ENCODE measurements around the gene ZMYND8.
"Not testable (repeated sequence)": the region's sequence is repeated elsewhere in the genome, so short reads cannot be mapped to it uniquely, and the experiment has no call there.

The ZMYND8 gene

DNA sequence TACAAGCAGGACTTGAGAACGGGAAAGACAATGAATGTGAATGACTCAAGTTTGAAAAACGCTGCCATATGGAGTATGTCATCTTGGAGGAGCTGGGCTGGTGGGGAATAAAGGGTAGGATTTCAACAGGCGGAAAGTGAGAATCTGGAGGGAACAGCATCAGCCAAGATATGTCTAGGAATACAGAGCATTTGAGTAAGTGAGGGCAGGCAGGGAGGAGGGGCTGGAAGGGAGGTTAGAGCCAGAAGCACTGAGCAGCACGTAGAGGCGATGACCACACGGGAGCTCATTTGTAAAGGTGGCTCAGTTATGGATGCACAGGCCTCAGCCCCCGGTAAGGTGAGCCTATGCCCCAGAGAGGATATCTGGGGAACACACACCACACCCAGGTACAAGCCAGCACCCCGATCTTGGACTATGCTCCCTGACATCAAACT lies 115.1 kb downstream of the ZMYND8 start:
- DNase-seq = no peak

DNA sequence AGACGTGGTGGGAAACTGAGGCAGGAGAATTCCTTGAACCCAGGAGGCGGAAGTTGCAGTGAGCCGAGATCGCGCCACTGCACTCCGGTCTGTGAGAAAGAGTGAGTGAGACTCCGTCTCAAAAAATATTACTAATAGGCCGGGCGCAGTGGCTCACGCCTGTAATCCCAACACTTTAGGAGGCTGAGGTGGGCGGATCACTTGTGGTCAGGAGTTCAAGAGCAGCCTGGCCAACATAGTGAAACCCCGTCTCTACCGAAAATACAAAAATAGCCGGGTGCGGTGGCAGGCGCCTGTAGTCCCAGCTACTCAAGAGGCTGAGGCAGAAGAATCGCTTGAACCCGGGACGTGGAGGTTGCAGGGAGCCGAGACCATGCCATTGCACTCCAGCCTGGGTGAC lies 116.4 kb downstream of the ZMYND8 start:
- DNase-seq = not testable (repeated sequence)

DNA sequence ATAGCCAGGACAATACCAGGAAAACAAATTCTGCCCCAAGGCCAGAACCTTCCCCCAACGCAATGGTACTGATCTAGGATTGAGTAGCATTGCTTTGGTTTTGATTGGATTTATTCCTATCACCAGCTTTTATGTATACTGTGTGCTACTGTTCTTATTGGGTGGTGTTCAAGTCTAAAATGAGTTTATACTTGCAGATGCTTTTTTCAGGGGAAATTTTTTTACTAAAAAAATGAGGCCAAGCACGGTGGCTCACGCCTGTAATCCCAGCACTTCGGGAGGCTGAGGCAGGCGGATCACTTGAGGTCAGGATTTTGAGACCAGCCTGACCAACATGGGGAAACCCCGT lies 116.8 kb downstream of the ZMYND8 start:
- no peak for DNase-seq

DNA sequence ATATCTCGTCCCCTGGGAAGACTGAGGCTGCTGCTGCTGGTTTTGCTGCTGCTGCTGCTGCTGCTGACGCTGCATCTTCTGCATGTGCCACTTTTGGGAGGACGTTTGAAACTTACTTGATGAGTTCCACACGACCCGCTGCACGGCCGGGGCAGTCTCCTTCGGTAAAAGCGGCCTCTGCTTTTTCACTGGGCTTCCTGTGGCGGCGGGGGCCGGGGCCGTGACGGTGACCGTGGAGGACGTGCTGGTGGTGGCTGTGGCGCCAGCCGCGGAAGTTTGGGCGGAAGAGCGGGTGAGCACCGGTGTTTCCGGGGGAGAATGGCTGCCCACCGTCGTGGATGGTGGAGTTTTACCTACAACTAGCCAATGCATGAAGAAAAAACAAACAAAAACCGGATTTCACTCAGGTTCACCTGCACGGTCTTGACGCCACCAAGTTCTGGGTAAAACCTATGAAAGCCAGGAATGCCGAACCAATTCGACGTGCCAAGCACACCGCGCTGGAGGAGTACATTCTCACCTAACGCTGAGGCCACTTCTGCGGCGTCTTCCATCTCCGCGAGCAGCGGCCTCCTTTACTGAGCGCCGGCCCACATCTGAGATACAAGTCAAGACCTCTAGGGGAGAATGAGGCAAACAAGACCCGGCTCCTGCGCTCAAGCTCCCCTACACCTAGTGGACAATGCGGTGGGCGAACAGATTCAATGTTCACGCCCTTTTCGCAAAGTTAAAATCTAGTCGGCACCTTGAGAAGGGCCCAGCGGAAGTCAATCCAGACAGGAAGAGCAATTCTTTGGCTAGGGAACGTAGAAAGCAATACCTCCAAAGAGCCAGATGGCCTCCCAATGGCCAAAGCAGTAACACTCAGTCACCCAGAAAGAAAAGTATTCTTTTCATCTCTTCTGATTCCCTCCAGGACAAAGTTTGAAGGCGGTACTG lies 117.5 kb downstream of the ZMYND8 start:
- no peak for DNase-seq

DNA sequence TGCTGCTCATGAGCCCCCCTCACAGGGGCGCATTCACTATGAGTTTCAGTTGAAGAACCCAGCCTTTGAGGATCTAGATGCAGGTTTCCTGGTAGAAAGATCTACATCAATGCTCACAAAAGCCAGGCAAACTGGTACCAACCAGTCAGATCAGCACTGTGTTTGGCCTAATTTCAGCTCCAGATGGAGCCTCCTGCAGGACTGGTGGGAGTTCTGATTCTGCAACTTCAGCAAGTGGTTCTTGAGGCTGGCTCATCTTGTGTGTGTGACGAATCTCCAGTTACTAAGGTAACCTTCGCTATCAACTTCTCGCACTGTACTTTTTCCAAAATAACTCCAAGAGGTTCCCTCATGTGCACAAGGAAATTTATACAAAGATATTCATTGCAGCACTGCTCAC lies 118.8 kb downstream of the ZMYND8 start:
- no peak for DNase-seq

DNA sequence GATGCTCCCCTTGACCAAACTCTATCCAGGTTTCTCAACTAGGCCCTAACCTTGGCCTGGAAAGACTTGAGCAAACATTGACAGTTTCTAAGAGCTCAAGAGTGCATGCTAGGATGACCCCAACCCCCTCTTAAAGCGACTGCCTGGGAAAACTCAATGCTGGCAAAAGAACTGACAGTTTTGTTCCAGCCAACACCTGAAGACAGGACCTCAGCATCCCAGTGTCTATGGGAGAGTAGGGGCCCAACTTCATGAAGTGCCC lies 119.9 kb downstream of the ZMYND8 start:
- no peak for DNase-seq

DNA sequence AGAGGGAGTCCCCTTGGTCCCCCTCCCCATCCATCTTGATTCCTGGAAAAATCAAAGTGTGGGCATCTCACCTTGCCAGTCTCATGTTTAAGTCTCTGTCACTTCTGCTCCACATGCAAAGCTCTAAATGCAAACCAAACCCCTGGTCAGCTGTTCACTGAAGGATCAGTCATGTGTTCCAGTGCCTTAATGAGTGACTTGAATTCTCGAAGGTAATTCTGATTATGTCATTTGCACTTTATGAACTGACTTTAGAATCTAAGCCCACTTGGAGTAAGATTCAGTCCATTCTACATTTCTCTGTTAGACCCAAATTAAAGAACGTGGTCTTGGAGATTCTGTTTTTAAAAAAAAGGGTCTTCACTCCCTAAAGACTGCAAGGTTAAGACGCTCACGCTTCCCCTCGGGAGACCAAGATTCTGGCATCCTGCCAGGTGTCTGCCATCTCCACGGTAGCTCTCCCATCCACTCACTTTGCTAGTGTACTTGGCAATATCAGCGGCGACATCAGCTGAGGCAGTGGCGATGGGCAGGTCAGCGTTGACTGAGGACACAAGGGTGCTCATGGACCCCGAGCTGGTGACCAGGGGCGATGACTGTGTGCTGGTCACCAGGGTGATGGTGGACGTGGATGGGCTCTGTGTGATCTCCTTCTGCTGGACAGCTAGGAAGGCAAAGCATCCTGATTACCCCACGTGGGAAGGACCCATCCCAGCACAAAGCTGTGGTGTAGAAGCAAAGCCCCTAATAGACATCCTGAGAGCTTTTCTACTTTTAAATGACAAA lies 120.5 kb downstream of the ZMYND8 start:
- DNase-seq = no peak

DNA sequence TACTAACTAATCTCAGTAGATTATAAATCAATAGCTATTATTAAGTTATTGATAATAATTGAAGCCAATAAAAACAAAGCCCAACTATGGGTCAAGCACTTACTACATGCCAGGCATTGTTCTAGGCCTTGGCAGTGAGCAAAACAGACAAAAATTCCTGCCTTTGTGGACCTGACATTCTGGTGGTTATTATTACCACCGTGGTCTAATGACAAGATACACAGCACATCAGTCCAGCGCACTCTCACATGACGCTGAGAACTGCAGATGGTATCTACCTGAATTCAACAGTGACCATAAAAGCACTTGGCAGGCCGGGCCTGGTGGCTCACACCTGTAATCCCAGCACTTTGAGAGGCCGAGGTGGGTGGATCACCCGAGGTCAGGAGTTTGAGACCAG lies 121.4 kb downstream of the ZMYND8 start:
- DNase-seq = no peak

DNA sequence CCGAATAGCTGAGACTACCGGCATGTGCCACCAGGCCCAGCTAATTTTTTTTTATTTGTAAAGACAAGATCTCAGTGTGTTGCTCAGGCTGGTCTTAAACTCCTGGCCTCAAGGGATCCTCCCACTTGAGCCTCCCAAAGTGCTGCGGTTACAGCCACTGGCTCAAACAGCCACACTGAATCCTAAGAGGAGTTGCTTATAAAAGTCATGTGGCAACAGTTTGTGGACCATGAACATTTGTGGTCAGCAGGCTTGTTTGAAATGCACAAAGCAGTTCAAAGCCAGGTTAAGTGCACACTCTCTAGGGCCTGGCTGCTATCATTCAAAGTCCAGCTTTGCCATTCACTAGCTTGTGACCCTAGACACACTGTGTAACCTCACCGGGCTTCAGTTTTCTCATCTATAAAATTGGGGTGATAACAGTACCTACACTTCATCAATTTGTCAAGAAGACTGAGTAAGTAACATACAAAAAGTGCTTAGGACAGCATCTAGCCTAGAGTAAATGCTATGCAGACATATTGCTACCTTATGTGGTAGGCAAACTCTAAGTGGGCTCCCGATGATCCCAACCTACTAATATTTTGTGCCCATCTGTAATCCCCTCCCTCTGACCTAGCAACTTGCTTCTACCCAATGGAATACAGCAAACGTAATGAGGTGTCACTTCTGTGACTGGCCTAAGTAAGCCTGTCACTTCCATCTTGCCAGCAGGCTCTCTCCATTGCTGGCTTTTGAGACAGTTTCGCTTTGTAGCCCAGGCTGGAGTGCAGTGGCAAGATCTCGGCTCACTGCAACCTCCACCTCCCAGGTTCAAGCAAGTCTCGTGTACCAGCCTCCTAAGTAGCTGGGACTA lies 122.9 kb downstream of the ZMYND8 start:
- no peak for DNase-seq

DNA sequence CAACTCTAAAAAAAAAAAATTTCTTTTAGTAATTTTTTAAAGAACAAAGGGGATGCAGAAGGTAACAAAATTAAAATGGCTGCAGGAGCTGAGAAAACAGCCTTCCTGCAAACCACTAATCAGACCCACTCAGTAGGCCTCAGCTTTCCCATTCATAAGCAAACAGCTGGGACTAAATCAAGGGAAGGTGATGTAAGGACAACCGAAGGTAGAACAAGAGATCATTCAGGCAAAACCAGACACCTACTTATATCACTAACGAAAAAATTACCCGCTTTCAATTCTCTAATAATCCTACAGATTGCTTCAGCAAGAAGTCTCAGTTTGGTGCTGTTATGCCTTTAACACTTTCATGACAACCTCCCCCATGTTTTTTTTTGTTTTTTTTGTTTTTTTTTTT lies 124.0 kb downstream of the ZMYND8 start:
- DNase-seq = no peak

DNA sequence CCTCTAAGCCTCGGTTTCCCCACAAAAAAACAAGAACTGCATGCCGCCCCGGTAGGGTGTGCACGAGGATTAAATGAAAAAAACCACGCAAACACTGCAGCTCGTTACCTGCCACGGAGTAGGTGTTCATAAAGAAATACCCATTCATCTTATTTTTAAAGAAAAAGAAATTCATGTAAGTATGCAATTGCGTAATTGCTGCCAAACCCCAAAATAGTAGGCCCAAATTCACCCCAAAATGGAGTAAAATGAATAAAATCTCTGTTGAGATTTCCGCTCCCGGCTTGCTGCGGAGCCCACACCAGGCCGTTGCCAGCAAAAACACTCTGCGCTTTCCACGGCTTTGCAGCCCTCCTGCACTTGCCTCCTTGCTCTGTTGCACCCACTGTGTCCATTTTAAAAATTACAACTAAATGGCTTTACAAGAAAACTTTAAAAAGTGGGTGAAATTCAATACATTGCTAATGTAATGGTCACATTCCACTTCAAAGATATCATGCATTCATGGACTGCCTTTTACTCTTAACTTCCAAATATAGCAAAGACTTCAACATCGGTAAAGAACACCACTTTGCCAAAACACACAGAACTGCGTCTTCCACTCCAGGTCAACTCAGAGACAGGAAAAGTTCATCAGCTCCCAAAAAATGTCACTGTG lies 125.0 kb downstream of the ZMYND8 start:
- DNase-seq = no peak

DNA sequence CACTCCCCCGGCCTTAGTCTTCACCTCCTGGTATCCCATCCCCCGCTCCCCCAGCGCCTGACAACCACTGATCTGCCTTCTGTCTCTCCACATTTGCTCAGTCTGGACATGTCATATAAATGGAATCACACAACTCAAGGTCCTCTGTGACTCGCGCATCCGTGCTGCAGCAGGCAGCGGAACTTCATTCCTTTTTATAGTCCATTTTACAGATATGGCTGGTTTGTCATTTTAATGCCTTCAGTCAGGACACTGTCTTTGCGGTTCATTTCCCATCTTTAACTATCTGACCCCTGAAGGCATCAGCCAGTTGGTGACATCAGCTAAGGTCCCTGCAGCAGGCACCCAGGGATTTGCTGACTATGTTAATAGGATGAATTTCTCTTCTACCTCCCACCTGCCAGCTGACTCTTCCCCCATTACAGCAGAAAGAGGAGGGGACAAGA lies 125.7 kb downstream of the ZMYND8 start:
- DNase-seq = no peak

DNA sequence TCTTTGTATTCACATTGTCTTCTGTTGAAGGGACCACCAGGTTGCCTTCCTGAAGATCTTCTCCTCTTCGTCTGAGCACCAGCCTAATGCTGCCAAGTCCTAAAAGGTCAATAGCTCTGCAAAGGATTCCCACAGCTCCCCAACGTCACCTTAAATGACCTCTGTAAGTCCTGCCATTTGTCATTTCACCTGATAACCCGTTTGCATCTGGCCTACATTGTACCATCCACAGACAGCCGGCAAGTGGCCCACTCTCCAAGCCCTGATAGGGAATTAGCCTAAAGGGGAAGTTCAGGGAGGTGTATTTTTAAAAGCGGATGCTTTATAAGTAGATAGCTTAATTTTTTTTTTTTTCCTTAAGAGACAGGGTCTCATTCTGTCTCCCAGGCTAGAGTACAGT lies 127.8 kb downstream of the ZMYND8 start:
- DNase-seq = no peak

DNA sequence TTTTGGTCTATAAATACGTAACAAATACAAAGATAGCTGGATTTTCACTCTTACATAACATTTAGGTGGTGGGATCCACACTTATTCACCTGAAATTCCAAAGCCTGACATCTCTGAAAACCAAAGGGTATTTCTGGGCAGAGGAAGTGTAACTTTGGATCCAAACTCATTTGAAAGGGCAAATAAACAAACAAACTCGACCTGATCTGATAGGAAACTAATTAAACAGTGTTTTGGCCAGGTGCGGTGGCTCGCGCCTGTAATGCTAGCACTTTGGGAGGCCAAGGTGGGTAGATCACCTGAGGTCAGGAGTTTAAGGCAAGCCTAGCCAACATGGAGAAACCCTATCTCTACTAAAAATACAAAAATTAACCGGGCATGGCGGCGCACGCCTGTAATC lies 128.9 kb downstream of the ZMYND8 start:
- no peak for DNase-seq

DNA sequence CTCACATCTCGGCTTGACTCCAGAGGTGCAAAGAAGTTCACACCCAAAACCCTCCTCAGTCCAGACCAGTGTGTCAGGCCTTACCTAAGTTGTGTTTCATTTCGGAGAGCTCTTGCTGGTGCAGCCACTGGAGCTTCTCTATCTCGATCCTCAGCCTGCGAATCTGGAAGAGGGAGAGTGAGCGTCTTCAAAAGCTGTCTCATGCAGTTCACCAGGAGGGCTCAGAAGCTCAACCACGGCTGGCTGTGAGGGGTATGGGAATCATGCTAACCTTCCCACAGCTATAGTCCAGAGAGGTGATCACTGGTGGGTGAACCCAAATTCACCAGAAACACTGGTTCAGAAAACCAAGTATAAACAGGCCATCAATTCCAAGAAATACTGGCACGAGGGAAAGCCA lies 129.4 kb downstream of the ZMYND8 start:
- DNase-seq = no peak

DNA sequence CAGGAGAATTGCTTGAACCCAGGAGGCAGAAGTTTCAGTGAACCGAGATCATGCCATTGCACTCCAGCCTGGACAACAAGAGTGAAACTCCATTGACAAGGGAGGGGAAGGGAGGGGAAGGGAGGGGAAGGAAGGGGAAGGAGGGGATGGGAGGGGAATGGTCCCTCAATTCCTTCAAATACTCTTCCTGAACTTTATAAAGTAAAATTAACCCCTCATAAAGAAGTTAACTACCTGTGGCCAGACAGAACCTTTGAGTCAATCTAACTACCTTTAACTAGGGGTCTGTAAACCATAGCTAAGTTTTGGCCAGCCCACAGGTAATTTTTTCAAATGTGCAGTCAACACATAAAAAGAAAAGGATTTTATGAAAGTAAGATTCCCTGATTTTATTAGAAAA lies 131.0 kb downstream of the ZMYND8 start:
- DNase-seq = no peak

DNA sequence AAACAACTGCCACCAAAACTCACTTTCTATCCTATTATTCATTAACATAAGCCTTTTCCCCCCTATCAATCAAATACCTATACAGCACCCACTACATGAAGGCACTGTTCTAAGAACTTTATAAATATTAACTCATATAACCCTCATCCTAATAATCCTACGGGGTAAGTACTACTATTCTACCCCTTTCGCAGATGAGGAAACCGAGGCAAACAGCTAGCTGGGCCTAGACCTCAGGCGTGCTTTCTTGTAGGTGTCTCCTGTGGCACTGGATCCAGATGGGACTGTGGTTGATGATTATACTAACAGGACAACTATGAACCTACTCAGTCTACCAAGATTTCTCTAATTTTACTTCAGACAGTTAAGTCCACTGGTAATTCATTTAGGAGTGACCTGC lies 131.6 kb downstream of the ZMYND8 start:
- no peak for DNase-seq

DNA sequence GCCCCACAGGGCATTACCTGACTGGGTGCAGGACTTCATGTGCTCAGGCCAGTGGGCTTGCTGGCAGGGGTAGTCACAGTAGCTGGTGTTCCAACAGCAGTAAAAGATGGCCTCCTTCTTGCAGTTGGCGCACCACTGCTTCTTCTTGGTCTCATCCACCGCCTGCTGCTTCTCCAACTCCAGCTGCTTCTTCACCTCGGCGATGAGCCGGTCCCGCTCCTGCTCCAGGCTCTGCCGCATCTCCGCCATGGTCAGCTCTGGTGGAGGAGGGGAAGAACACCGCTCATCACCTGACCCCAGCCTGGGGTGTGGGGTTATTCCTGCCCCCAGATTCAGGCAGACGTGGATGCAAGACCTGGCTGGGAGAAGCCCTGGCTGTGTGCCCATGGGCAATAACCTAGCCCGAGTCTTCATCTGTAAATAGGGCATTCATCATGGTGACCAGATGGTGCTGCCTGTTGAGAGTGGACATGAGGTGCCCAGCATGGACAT lies 132.2 kb downstream of the ZMYND8 start:
- no peak for DNase-seq

DNA sequence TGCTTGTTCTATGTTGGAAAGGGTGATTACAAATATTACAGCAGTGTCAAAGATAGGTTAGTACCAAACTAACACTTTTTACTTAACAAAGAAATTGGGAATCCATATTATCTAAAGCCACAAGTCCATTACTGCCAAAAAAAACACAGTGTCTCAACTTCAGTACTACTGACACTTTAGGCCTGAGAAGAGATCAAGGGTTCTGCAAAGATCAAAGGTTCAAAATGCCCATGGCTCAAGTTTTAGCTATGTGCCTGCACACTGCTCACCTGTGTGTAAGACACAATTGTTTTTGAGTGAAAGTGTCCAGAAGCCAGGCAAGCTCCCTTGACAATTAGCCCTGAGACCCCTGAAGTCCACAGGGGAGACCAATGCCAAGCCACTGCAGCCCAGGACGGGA lies 132.6 kb downstream of the ZMYND8 start:
- DNase-seq = no peak

DNA sequence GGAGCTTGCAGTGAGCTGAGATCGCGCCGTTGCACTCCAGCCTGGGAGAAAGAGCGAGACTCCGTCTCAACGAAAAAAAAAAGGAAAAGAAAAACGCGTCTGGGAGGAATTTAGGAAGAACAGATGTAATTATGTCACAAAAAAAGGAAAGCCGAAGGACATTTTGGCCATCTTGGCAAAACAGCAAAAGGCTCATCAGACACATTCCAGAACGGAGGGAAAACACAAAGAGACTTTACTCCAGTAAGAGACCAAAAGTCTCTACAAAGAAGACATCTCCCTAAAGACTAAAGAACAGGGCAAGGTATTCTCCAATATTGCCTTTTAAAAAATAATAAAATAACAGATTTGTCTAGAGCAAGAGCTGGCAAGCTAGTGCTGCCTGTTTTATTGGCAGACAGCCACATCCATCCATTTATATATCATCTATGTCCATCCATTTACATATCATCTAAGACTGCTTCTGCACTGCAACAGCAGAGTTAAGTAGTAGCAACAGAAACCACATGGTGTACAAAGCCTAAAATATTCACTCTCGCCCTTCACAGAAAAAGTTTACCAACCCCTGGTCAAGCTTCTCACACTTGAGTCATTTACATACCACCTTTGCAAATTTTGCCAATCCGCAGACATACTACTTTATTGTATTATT lies 133.9 kb downstream of the ZMYND8 start:
- DNase-seq = no peak

DNA sequence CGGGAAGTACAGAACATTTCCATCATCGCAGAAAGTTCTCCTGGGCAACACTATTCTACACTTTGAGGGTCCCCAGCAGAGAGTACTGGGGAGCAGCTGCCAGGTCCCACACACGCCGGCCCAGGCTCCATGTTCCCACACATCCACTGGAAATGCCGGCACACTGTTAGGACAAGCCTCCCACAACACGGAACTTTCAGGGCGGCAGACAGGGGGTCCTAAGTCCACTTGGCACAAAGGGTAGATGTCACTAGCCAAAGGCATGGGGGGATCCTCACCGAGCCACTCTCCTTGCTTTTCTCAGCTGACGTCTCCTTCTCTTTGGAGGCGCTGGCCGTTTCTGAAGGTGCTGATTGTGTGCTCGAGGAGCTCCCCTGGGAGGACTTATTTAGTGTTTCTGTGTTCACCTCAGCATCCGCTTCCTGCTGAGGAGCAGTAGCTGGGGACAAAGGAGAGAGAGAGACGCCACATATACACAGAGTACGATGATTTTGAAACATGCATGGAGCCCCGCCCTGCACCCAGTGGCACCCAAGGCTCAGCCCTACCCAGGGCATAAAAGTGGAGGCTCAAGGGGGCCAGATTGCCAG lies 135.4 kb downstream of the ZMYND8 start:
- no peak for DNase-seq

DNA sequence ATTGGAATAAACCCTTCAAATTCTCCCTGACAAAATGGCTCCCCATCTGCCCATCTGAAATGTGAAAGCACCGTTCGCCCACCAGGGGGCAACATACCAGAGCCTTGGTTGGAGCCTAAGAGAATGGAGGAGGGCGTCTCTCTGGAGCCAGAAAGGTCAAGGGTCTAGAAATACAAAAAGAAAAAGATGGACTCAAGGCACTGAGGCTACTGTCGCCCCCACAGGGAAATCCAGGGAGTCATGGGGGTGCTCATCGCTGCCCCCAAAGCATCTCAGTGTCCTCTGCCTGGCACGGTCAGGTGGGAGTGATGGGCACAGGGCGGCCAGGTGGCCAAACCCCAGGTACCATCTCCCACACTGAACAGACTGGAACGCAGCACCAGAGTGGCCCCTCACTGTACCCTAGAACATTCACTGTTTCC lies 136.3 kb downstream of the ZMYND8 start:
- DNase-seq = no peak

Measured in GOT3 (cell line).